ENCODE measurements around the gene TYMS.

DNA sequence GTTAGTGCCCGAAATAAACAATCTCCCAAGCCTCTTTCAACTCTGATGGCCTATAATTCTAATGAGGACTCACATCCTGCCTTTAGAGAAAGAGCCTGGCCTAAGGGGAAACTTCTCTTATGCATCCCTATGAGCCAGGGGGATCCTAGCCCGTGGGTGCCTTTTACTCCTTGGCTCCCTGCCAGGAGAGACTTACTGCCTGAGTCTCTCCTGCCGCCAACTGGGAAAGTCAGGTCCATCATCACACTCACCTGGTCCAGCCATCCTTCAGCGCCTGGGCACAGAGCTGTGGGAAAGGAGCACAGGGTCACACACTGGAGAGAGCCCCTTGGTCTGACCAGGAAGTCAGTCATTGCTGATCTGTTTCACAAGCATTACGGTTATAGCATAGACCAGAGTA is 30.9 kb downstream of the TYMS start:
- TF ChIP-seq, protein P1, sequence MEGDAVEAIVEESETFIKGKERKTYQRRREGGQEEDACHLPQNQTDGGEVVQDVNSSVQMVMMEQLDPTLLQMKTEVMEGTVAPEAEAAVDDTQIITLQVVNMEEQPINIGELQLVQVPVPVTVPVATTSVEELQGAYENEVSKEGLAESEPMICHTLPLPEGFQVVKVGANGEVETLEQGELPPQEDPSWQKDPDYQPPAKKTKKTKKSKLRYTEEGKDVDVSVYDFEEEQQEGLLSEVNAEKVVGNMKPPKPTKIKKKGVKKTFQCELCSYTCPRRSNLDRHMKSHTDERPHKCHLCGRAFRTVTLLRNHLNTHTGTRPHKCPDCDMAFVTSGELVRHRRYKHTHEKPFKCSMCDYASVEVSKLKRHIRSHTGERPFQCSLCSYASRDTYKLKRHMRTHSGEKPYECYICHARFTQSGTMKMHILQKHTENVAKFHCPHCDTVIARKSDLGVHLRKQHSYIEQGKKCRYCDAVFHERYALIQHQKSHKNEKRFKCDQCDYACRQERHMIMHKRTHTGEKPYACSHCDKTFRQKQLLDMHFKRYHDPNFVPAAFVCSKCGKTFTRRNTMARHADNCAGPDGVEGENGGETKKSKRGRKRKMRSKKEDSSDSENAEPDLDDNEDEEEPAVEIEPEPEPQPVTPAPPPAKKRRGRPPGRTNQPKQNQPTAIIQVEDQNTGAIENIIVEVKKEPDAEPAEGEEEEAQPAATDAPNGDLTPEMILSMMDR (IDR thresholded peaks at IDR 0.05) = no peak
- no peak for TF ChIP-seq EZH2 (IDR thresholded peaks at IDR 0.05; ENCODE audit: borderline replicate concordance, insufficient read depth, low read depth, low read length, poor library complexity, severe bottlenecking)
